ENCODE measurements around the gene SMAD4. TPM values are rescaled to one million over a fixed set of nuclear protein-coding genes. Genes with fewer than 3 reads are reported as not detected.

SMAD4 gene
- total RNA-seq, 1 experiment from 2014 or later: 172 TPM

DNA sequence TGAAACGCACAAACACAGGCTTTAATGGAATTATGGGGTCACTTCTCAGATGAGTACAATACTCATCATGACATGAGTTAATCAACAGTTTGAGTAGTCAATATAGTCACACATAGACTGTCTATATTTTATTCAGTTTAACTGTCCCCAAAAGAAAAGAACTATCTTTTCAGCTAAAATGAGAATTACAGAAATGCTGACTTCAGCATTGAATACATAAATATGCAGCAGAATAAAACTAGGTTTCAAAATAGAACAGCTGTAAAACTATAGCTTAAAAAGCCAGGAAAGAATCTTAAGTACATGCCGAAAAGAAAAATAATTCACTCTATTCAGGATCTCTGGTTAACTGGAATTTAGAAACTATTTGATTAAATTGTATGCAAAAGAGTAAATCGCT, 30.0 kb downstream of the SMAD4 start:
- no peaks in the 10 kb centered on the region for H3K9me3 Mint-ChIP-seq
- H3K79me2 ChIP-seq (ENCODE audit: insufficient read depth, low read length): no peaks in the 10 kb centered on the region
- no peaks in the 10 kb centered on the region for H3K79me1 ChIP-seq (ENCODE audit: insufficient read depth, low read depth, low read length, poor library complexity, severe bottlenecking)
- H4K20me1 ChIP-seq (ENCODE audit: control insufficient read depth, insufficient read depth, insufficient read length): no peaks in the 10 kb centered on the region
- no peak overlapping the region for H3K56ac ChIP-seq (ENCODE audit: insufficient read length, low read depth, low read length)
- no peak overlapping the region for H3K18ac ChIP-seq (ENCODE audit: insufficient read length, low read depth, low read length)
- no peak overlapping the region for H2AK5ac ChIP-seq (ENCODE audit: insufficient read length, low read length)
- no peak overlapping the region for H3T11ph ChIP-seq (ENCODE audit: low read length)
- peaks cover 26 to 79% (median 77%) of the 10 kb centered on the region in 3 experiments; a peak in 6 of 7 replicates for H3K36me3 Mint-ChIP-seq (ENCODE audit: insufficient read depth in 1 of 3, low read depth in 3 of 3)
- no peak overlapping the region for H3K27ac ChIP-seq (ENCODE audit: insufficient read length, low read depth, low read length)
- H2AFZ ChIP-seq (ENCODE audit: low read length): no peak overlapping the region
- no peak overlapping the region for H3K4ac ChIP-seq (ENCODE audit: low read depth, low read length)
- no peak overlapping the region for H3K14ac ChIP-seq (ENCODE audit: insufficient read depth, low read length)
- no peaks in the 10 kb centered on the region for H3K4me1 Mint-ChIP-seq
- H2BK20ac ChIP-seq (ENCODE audit: low read depth, low read length, poor library complexity, severe bottlenecking): no peak overlapping the region
- H3K4me1 ChIP-seq (ENCODE audit: insufficient read depth, low read length): no peaks in the 10 kb centered on the region
- no peak overlapping the region for H3K23ac ChIP-seq (ENCODE audit: insufficient read length, low read depth, low read length)
- no peak overlapping the region for H2BK5ac ChIP-seq (ENCODE audit: insufficient read length, low read length)
- no peak for DNase-seq
- H3K27me3 ChIP-seq (ENCODE audit: insufficient read depth, low read length): no peaks in the 10 kb centered on the region
- H4K91ac ChIP-seq (ENCODE audit: insufficient read length, low read depth, low read length): no peak overlapping the region
- no peaks in the 10 kb centered on the region for H3K23me2 ChIP-seq (ENCODE audit: insufficient read length, low read depth, low read length, poor library complexity, severe bottlenecking)
- H3K9me3 ChIP-seq (ENCODE audit: control insufficient read depth, low read depth, low read length): no peaks in the 10 kb centered on the region
- TF ChIP-seq, protein P1, sequence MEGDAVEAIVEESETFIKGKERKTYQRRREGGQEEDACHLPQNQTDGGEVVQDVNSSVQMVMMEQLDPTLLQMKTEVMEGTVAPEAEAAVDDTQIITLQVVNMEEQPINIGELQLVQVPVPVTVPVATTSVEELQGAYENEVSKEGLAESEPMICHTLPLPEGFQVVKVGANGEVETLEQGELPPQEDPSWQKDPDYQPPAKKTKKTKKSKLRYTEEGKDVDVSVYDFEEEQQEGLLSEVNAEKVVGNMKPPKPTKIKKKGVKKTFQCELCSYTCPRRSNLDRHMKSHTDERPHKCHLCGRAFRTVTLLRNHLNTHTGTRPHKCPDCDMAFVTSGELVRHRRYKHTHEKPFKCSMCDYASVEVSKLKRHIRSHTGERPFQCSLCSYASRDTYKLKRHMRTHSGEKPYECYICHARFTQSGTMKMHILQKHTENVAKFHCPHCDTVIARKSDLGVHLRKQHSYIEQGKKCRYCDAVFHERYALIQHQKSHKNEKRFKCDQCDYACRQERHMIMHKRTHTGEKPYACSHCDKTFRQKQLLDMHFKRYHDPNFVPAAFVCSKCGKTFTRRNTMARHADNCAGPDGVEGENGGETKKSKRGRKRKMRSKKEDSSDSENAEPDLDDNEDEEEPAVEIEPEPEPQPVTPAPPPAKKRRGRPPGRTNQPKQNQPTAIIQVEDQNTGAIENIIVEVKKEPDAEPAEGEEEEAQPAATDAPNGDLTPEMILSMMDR (conservative IDR thresholded peaks at IDR 0.05): no peak
- H3K27ac Mint-ChIP-seq: no peak overlapping the region
- no peaks in the 10 kb centered on the region for H3K27me3 Mint-ChIP-seq (ENCODE audit: low read depth)
- H4K5ac ChIP-seq (ENCODE audit: insufficient read length, low read depth, low read length): no peak overlapping the region
- H2BK12ac ChIP-seq (ENCODE audit: insufficient read length, low read depth, low read length): no peak overlapping the region
- H3K4me3 Mint-ChIP-seq: no peak overlapping the region
- H4K8ac ChIP-seq (replicated peaks; ENCODE audit: insufficient read length, low read depth, low read length): no peak overlapping the region
- H2BK15ac ChIP-seq (ENCODE audit: low read depth, low read length): no peak overlapping the region
- no peak overlapping the region for H3K4me2 ChIP-seq (ENCODE audit: insufficient read depth, insufficient read length, low read length)
- no peak overlapping the region for H3K9ac ChIP-seq (ENCODE audit: extremely low read depth, insufficient read length, low read length)
- H2BK120ac ChIP-seq (ENCODE audit: low read depth, low read length, poor library complexity, severe bottlenecking): no peak overlapping the region
- WGBS (ENCODE audit: extremely low coverage, insufficient read length, low lambda C conversion rate): no CpG with 5 or more reads among the region's 3 CpGs

Data from H9 (cell line).